HCT116 (cell line): ENCODE data around the gene PRKACG. TPM values are rescaled to one million over a fixed set of nuclear protein-coding genes. Genes with fewer than 3 reads are reported as not detected.

Experiments
- ATAC-seq: fragments of 200-7000 bp; cut with Tn5 transposase; 2 replicates; pipeline ENCODE4 v1.9.1; 2020; ENCODE audit warnings: mild to moderate bottlenecking, moderate library complexity
- BruUV-seq: library from RNA; stranded (reverse); fragments of 400-500 nt; replicated peaks from 2 replicates; lab custom pipeline; 2021; lab: Mats Ljungman, UMichigan
- CTCF ChIA-PET: fragments of 300-600 bp; sonication (Branson Sonifier 250); formaldehyde crosslinking; loops from one replicate; lab custom pipeline; 2021; ENCODE audit warnings: antibody characterized with exemption; lab: Charles Lee
- POLR2A ChIA-PET: fragments of 300-600, 350-600 bp; sonication (Branson Sonifier 250); formaldehyde crosslinking; loops from one replicate; lab custom pipeline; 2021; ENCODE audit warnings: antibody characterized with exemption; lab: Charles Lee
- RAD21 ChIA-PET, 2 experiments: fragments of 300-600 bp; sonication (Branson Sonifier 250); formaldehyde crosslinking; loops; one replicate each; lab custom pipeline; 2023; ENCODE audit warnings: low total read pairs in 2 of 2; ENCODE audit not compliant: uncharacterized antibody in 2 of 2, unreplicated experiment in 2 of 2, low non-redundant PET in 1 of 2; lab: Charles Lee
- DNase-seq: peaks from one replicate; pipeline ENCODE4 v3.0.0-alpha.2; 2010; ENCODE audit warnings: low read depth, low spot score
- H2AFZ ChIP-seq: fragments of 200-600 bp; shearing (Covaris generic), sonication (generic); 2 replicates; pipeline ENCODE4 v1.6.1; 2017; ENCODE audit warnings: low read depth, mixed run types, mixed read lengths, antibody characterized with exemption, low read length; ENCODE audit not compliant: poor library complexity, severe bottlenecking
- H3K27ac ChIP-seq: 2 replicates; pipeline ENCODE4 v1.5.1; 2012; ENCODE audit warnings: low read depth, low read length
- H3K27me3 ChIP-seq: fragments of 200-600 bp; sonication (generic); 2 replicates; pipeline ENCODE4 v1.6.1; 2016; ENCODE audit warnings: mixed run types, low read length, mixed read lengths; ENCODE audit not compliant: insufficient read depth
- H3K36me3 ChIP-seq, 2 experiments: fragments of 200-500 bp in 1 of 2; fragments of 200-600 bp in 1 of 2; sonication (Bioruptor generic) in 1 of 2; sonication (generic) in 1 of 2; 2 replicates each; pipeline versions ENCODE4 v1.5.1 to v1.6.1; 2014 to 2016; ENCODE audit warnings: low read length in 2 of 2, inconsistent platforms in 1 of 2, mixed read lengths in 1 of 2, mixed run types in 1 of 2; ENCODE audit not compliant: insufficient read depth in 2 of 2, control insufficient read depth in 1 of 2
- H3K4me1 ChIP-seq, 2 experiments: fragments of 200-600 bp in 1 of 2; sonication (generic) in 1 of 2; 2 replicates each; pipeline versions ENCODE4 v1.5.1 to v1.6.1; 2012 to 2017; ENCODE audit warnings: low read length in 2 of 2, inconsistent platforms in 1 of 2, mild to moderate bottlenecking in 1 of 2, mixed read lengths in 1 of 2, mixed run types in 1 of 2, moderate library complexity in 1 of 2; ENCODE audit not compliant: insufficient read depth in 2 of 2, control insufficient read depth in 1 of 2
- H3K4me2 ChIP-seq: fragments of 200-600 bp; sonication (generic); 2 replicates; pipeline ENCODE4 v1.6.1; 2017; ENCODE audit warnings: mixed run types, low read length, mixed read lengths
- H3K4me3 ChIP-seq, 2 experiments: fragments of 200-600 bp in 1 of 2; sonication (generic) in 1 of 2; replicated peaks in 1 of 2; 2 replicates each; pipeline ENCODE4 v1.5.1; 2011 to 2016; ENCODE audit warnings: low read length in 2 of 2, control low read depth in 1 of 2, low read depth in 1 of 2, mild to moderate bottlenecking in 1 of 2, mixed read lengths in 1 of 2, mixed run types in 1 of 2
- H3K79me2 ChIP-seq: fragments of 200-600 bp; sonication (generic); 2 replicates; pipeline ENCODE4 v1.6.1; 2017; ENCODE audit warnings: mild to moderate bottlenecking, mixed run types, low read length, moderate library complexity, mixed read lengths; ENCODE audit not compliant: insufficient read depth
- H3K9ac ChIP-seq: fragments of 200-600 bp; sonication (generic); 2 replicates; pipeline ENCODE4 v1.6.1; 2016; ENCODE audit warnings: low read length, mixed read lengths
- H3K9me2 ChIP-seq: fragments of 200-600 bp; sonication (generic), shearing (Covaris generic); 2 replicates; pipeline ENCODE4 v1.6.1; 2017; ENCODE audit warnings: mixed run types, mild to moderate bottlenecking, moderate library complexity; ENCODE audit not compliant: insufficient read depth
- H3K9me3 ChIP-seq, 2 experiments: fragments of 200-500 bp in 1 of 2; fragments of 200-600 bp in 1 of 2; sonication (Bioruptor generic) in 1 of 2; sonication (generic) in 1 of 2; 2 replicates each; pipeline ENCODE4 v1.6.1; 2014 to 2017; ENCODE audit warnings: low read length in 2 of 2, mixed read lengths in 2 of 2, inconsistent platforms in 1 of 2, low read depth in 1 of 2, mild to moderate bottlenecking in 1 of 2, mixed run types in 1 of 2, moderate library complexity in 1 of 2; ENCODE audit not compliant: control insufficient read depth in 1 of 2, insufficient read depth in 1 of 2
- H4K20me1 ChIP-seq: fragments of 200-600 bp; sonication (generic), shearing (Covaris generic); 2 replicates; pipeline ENCODE4 v1.6.1; 2017; ENCODE audit warnings: mixed run types, mild to moderate bottlenecking, moderate library complexity; ENCODE audit not compliant: insufficient read depth
- ATF3 ChIP-seq: IDR thresholded peaks from 2 replicates; pipeline ENCODE4 v1.6.1; 2012
- CBX3 ChIP-seq: IDR thresholded peaks from 2 replicates; pipeline ENCODE4 v1.6.1; 2012; ENCODE audit warnings: low read depth
- EGR1 ChIP-seq: IDR thresholded peaks from 2 replicates; pipeline ENCODE4 v1.6.1; 2012; ENCODE audit warnings: low read depth
- ELF1 ChIP-seq: IDR thresholded peaks from 2 replicates; pipeline ENCODE4 v1.6.1; 2012; ENCODE audit warnings: low read depth, borderline replicate concordance
- EZH2 ChIP-seq: fragments of 200-600 bp; sonication (generic); IDR thresholded peaks from 2 replicates; pipeline ENCODE4 v1.6.1; 2017; ENCODE audit warnings: antibody characterized with exemption, mixed run types
- EZH2phosphoT487 ChIP-seq: fragments of 200-600 bp; IDR thresholded peaks from 2 replicates; pipeline ENCODE4 v1.6.1; 2018; ENCODE audit warnings: antibody characterized with exemption, borderline replicate concordance
- FOSL1 ChIP-seq: IDR thresholded peaks from 2 replicates; pipeline ENCODE4 v1.6.1; 2012; ENCODE audit warnings: low read depth
- POLR2A ChIP-seq: IDR thresholded peaks from 2 replicates; pipeline ENCODE4 v1.7.0; 2011; ENCODE audit warnings: borderline replicate concordance; ENCODE audit not compliant: insufficient read depth, insufficient read length; ENCODE audit errors: extremely low read depth
- POLR2AphosphoS5 ChIP-seq: IDR thresholded peaks from 2 replicates; pipeline ENCODE4 v1.6.1; 2011; ENCODE audit warnings: mild to moderate bottlenecking, low read depth, low read length, moderate library complexity
- SIN3A ChIP-seq: IDR thresholded peaks from 2 replicates; pipeline ENCODE4 v1.6.1; 2012; ENCODE audit warnings: low read depth
- SP1 ChIP-seq: IDR thresholded peaks from 2 replicates; pipeline ENCODE4 v1.6.1; 2012; ENCODE audit warnings: low read depth
- YY1 ChIP-seq: IDR thresholded peaks from 2 replicates; pipeline ENCODE4 v1.6.1; 2011; ENCODE audit warnings: low read length, low read depth, moderate library complexity, mild to moderate bottlenecking; ENCODE audit not compliant: insufficient replicate concordance; ENCODE audit errors: extremely low read depth
- ZFX ChIP-seq: fragments of 450-650 bp; IDR thresholded peaks from 2 replicates; pipeline ENCODE4 v1.6.1; 2017
- intact Hi-C: fragments of 100-400 bp; cut with micrococcal nuclease; formaldehyde crosslinking; loops from 2 replicates; pipeline ENCODE4 v1.10.0; 2022
- total RNA-seq: library from RNA; stranded (reverse); gene quantifications from one replicate; pipeline ENCODE4 v1.2.1, GENCODE V29; 2021; ENCODE audit not compliant: unreplicated experiment
- TF ChIP-seq, protein P1 (sequence below), 3 experiments: fragments of 200-600 bp in 1 of 3; sonication (generic) in 1 of 3; IDR thresholded peaks in 2 of 3; conservative IDR thresholded peaks in 1 of 3; 2 replicates each; pipeline ENCODE4 v1.5.1; 2012 to 2017; ENCODE audit warnings: low read depth in 2 of 3, low read length in 2 of 3, antibody characterized with exemption in 1 of 3, borderline replicate concordance in 1 of 3, control low read depth in 1 of 3, mild to moderate bottlenecking in 1 of 3, mixed read lengths in 1 of 3, mixed run types in 1 of 3, moderate library complexity in 1 of 3; ENCODE audit not compliant: insufficient read depth in 1 of 3
- TF ChIP-seq, protein P2 (sequence below): IDR thresholded peaks from 2 replicates; pipeline ENCODE4 v1.6.1; 2012; ENCODE audit warnings: low read depth
- TF ChIP-seq, protein P3 (sequence below): IDR thresholded peaks from 2 replicates; pipeline ENCODE4 v1.6.1; 2012

The PRKACG gene
- total RNA-seq, 1 experiment from 2014 or later, result not detected

DNA sequence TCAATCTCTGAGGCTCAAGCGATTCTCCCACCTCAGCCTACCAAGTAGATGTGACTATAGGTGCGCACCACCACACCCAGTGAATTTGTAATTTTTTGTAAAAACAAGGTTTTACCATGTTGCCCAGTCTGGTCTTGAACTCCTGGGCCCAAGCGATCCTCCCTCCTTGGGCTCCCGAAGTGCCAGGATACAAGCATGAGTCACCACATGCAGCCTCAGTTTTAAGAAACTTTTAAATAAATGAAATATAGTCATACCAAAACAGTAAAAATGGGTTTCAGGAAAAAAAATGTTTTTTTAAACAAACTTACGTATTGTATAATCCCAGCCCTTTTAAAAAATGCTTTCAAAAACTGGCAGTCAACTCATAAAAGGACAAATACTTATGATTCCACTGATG is 48.3 kb upstream of the PRKACG start:
- BruUV-seq, result no TSS peak
- Histone ChIP-seq H3K36me3 (peaks cover 10 to 11% of the 10 kb centered on the region in 2 experiments), H2AFZ (no peak overlapping the region), H3K27ac (no peak overlapping the region), H3K9me3 (no peaks in the 10 kb centered on the region), H3K79me2 (peaks cover 8% of the 10 kb centered on the region; the same call in 1 of the 2 replicates), H3K4me2 (no peak overlapping the region), H4K20me1 (no peaks in the 10 kb centered on the region), H3K9ac (no peak overlapping the region), H3K27me3 (no peaks in the 10 kb centered on the region), H3K9me2 (no peaks in the 10 kb centered on the region), H3K4me3 (no peak overlapping the region), H3K4me1 (no peaks in the 10 kb centered on the region)
- intact Hi-C loops, result no loop called here
- CTCF ChIA-PET, result no interaction called here
- RAD21 ChIA-PET, result no interaction called here
- TF ChIP-seq EZH2 (no peak), SIN3A (no peak), CBX3 (no peak), YY1 (no peak), SP1 (no peak), EZH2phosphoT487 (no peak), POLR2AphosphoS5 (no peak), ELF1 (no peak), ZFX (no peak), ATF3 (no peak), FOSL1 (no peak), EGR1 (no peak), POLR2A (no peak)
- TF ChIP-seq, protein P1, sequence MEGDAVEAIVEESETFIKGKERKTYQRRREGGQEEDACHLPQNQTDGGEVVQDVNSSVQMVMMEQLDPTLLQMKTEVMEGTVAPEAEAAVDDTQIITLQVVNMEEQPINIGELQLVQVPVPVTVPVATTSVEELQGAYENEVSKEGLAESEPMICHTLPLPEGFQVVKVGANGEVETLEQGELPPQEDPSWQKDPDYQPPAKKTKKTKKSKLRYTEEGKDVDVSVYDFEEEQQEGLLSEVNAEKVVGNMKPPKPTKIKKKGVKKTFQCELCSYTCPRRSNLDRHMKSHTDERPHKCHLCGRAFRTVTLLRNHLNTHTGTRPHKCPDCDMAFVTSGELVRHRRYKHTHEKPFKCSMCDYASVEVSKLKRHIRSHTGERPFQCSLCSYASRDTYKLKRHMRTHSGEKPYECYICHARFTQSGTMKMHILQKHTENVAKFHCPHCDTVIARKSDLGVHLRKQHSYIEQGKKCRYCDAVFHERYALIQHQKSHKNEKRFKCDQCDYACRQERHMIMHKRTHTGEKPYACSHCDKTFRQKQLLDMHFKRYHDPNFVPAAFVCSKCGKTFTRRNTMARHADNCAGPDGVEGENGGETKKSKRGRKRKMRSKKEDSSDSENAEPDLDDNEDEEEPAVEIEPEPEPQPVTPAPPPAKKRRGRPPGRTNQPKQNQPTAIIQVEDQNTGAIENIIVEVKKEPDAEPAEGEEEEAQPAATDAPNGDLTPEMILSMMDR (IDR thresholded peaks at IDR 0.05 in 2 of 3, conservative IDR thresholded peaks at IDR 0.05 in 1 of 3; ENCODE audit: borderline replicate concordance in 1 of 3, insufficient read depth in 1 of 3, low read depth in 2 of 3, low read length in 2 of 3), result no peak
- TF ChIP-seq, protein P2, sequence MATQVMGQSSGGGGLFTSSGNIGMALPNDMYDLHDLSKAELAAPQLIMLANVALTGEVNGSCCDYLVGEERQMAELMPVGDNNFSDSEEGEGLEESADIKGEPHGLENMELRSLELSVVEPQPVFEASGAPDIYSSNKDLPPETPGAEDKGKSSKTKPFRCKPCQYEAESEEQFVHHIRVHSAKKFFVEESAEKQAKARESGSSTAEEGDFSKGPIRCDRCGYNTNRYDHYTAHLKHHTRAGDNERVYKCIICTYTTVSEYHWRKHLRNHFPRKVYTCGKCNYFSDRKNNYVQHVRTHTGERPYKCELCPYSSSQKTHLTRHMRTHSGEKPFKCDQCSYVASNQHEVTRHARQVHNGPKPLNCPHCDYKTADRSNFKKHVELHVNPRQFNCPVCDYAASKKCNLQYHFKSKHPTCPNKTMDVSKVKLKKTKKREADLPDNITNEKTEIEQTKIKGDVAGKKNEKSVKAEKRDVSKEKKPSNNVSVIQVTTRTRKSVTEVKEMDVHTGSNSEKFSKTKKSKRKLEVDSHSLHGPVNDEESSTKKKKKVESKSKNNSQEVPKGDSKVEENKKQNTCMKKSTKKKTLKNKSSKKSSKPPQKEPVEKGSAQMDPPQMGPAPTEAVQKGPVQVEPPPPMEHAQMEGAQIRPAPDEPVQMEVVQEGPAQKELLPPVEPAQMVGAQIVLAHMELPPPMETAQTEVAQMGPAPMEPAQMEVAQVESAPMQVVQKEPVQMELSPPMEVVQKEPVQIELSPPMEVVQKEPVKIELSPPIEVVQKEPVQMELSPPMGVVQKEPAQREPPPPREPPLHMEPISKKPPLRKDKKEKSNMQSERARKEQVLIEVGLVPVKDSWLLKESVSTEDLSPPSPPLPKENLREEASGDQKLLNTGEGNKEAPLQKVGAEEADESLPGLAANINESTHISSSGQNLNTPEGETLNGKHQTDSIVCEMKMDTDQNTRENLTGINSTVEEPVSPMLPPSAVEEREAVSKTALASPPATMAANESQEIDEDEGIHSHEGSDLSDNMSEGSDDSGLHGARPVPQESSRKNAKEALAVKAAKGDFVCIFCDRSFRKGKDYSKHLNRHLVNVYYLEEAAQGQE, result no peak
- TF ChIP-seq, protein P3, sequence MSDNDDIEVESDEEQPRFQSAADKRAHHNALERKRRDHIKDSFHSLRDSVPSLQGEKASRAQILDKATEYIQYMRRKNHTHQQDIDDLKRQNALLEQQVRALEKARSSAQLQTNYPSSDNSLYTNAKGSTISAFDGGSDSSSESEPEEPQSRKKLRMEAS, result no peak
- ATAC-seq (no peak), DNase-seq (no peak)
- POLR2A ChIA-PET, result no interaction called here
